Measurements from ENCODE around the gene CORT.

GRCh38 chr1:10401281-10401680 lies 48.5 kb upstream of the CORT start:
- TF ChIP-seq, protein P1, sequence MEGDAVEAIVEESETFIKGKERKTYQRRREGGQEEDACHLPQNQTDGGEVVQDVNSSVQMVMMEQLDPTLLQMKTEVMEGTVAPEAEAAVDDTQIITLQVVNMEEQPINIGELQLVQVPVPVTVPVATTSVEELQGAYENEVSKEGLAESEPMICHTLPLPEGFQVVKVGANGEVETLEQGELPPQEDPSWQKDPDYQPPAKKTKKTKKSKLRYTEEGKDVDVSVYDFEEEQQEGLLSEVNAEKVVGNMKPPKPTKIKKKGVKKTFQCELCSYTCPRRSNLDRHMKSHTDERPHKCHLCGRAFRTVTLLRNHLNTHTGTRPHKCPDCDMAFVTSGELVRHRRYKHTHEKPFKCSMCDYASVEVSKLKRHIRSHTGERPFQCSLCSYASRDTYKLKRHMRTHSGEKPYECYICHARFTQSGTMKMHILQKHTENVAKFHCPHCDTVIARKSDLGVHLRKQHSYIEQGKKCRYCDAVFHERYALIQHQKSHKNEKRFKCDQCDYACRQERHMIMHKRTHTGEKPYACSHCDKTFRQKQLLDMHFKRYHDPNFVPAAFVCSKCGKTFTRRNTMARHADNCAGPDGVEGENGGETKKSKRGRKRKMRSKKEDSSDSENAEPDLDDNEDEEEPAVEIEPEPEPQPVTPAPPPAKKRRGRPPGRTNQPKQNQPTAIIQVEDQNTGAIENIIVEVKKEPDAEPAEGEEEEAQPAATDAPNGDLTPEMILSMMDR (IDR thresholded peaks at IDR 0.05) = no peak
- TF ChIP-seq POLR2AphosphoS5 (IDR thresholded peaks at IDR 0.05) = no peak
